ENCODE results near the gene RHOH. TPM values are rescaled to one million over a fixed set of nuclear protein-coding genes. Genes with fewer than 3 reads are reported as not detected.

Gene RHOH
- total RNA-seq, 1 donor from 2014 or later: 3.2 TPM

DNA sequence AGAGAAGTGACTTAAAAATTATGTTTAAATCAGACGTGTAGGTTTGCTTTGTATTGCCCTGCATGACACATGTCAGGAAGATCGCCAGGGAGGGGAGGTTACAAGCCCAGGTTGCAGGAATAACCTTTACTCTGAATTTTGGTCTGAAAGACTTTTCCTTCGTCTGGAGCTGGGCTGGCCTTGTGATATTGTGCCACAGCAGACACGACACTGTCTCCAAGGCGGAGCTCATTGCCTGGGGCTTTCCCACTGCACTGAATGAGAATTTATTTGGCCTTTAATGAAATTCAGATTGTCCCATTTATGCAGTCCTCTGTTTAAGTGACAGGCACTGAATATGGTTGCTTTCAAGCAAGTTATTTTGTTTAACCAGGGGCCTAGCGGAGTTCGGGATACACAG lies 45.1 kb downstream of the RHOH start:
- Mint-ChIP-seq H3K4me3 (no peak overlapping the region), H3K27ac (ENCODE audit: unreplicated experiment) (no peak overlapping the region), H3K4me1 (peaks cover 7% of the 10 kb centered on the region), H3K9me3 (no peaks in the 10 kb centered on the region), H3K36me3 (ENCODE audit: low read depth) (no peaks in the 10 kb centered on the region), H3K27me3 (ENCODE audit: low read depth) (no peaks in the 10 kb centered on the region)
- TF ChIP-seq, protein P1, sequence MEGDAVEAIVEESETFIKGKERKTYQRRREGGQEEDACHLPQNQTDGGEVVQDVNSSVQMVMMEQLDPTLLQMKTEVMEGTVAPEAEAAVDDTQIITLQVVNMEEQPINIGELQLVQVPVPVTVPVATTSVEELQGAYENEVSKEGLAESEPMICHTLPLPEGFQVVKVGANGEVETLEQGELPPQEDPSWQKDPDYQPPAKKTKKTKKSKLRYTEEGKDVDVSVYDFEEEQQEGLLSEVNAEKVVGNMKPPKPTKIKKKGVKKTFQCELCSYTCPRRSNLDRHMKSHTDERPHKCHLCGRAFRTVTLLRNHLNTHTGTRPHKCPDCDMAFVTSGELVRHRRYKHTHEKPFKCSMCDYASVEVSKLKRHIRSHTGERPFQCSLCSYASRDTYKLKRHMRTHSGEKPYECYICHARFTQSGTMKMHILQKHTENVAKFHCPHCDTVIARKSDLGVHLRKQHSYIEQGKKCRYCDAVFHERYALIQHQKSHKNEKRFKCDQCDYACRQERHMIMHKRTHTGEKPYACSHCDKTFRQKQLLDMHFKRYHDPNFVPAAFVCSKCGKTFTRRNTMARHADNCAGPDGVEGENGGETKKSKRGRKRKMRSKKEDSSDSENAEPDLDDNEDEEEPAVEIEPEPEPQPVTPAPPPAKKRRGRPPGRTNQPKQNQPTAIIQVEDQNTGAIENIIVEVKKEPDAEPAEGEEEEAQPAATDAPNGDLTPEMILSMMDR (conservative IDR thresholded peaks at IDR 0.05): no peak
- no peak for DNase-seq (ENCODE audit: low read depth, low spot score)

DNA sequence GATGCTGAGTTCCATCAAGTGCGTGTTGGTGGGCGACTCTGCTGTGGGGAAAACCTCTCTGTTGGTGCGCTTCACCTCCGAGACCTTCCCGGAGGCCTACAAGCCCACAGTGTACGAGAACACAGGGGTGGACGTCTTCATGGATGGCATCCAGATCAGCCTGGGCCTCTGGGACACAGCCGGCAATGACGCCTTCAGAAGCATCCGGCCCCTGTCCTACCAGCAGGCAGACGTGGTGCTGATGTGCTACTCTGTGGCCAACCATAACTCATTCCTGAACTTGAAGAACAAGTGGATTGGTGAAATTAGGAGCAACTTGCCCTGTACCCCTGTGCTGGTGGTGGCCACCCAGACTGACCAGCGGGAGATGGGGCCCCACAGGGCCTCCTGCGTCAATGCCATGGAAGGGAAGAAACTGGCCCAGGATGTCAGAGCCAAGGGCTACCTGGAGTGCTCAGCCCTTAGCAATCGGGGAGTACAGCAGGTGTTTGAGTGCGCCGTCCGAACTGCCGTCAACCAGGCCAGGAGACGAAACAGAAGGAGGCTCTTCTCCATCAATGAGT lies 46.6 kb downstream of the RHOH start:
- H3K27ac Mint-ChIP-seq (ENCODE audit: unreplicated experiment): no peak overlapping the region
- H3K4me3 Mint-ChIP-seq: no peak overlapping the region
- TF ChIP-seq, protein P1 (conservative IDR thresholded peaks at IDR 0.05): no peak
- no peak for DNase-seq (ENCODE audit: low read depth, low spot score)
- H3K4me1 Mint-ChIP-seq: peaks cover 7% of the 10 kb centered on the region
- no peaks in the 10 kb centered on the region for H3K9me3 Mint-ChIP-seq
- no peaks in the 10 kb centered on the region for H3K27me3 Mint-ChIP-seq (ENCODE audit: low read depth)
- no peaks in the 10 kb centered on the region for H3K36me3 Mint-ChIP-seq (ENCODE audit: low read depth)

DNA sequence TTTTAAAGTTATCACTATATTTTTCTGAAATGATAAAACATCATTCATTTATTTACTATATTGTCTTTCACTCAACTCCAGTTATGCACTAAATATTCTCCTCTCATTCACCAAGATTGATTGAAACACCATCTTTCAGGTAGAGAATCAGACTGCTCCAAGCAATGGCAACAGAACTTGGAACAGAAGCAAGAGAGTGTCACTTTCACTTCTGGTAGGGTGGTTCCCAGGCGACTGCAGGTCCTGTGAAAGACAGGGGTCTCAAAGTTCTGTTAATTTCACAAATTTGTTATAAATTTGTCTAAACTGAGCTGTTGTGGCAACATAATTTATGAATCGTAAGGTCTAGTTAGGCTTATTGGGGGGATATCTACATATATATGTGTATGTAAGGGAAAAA lies 47.8 kb downstream of the RHOH start:
- H3K4me1 Mint-ChIP-seq: peaks cover 7% of the 10 kb centered on the region
- H3K36me3 Mint-ChIP-seq (ENCODE audit: low read depth): no peaks in the 10 kb centered on the region
- no peaks in the 10 kb centered on the region for H3K9me3 Mint-ChIP-seq
- H3K27ac Mint-ChIP-seq (ENCODE audit: unreplicated experiment): no peak overlapping the region
- TF ChIP-seq, protein P1 (conservative IDR thresholded peaks at IDR 0.05): no peak
- no peak overlapping the region for H3K4me3 Mint-ChIP-seq
- no peak for DNase-seq (ENCODE audit: low read depth, low spot score)
- H3K27me3 Mint-ChIP-seq (ENCODE audit: low read depth): no peaks in the 10 kb centered on the region

DNA sequence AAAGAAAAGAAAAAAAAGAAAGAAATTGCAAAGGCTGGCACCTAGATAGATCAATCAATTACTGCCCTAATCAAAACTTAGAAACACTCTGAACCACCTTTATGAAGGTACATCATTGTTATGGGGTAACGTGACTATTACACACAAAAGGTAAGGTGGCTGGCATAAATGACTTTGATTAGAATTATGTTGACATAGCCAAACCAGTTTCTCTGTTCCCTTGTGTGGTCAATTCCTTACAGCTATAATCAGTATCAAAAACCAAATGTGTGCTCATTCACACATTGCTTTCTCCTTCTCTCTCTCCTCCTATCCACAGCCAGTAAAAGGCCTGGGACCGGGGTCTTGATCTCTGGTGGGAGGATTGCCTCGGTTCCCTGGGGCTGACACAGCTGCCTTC lies 48.7 kb downstream of the RHOH start:
- no peaks in the 10 kb centered on the region for H3K9me3 Mint-ChIP-seq
- TF ChIP-seq, protein P1 (conservative IDR thresholded peaks at IDR 0.05): no peak
- no peaks in the 10 kb centered on the region for H3K27me3 Mint-ChIP-seq (ENCODE audit: low read depth)
- no peak for DNase-seq (ENCODE audit: low read depth, low spot score)
- H3K4me3 Mint-ChIP-seq: no peak overlapping the region
- H3K4me1 Mint-ChIP-seq: peaks cover 7% of the 10 kb centered on the region
- H3K36me3 Mint-ChIP-seq (ENCODE audit: low read depth): no peaks in the 10 kb centered on the region
- no peak overlapping the region for H3K27ac Mint-ChIP-seq (ENCODE audit: unreplicated experiment)

DNA sequence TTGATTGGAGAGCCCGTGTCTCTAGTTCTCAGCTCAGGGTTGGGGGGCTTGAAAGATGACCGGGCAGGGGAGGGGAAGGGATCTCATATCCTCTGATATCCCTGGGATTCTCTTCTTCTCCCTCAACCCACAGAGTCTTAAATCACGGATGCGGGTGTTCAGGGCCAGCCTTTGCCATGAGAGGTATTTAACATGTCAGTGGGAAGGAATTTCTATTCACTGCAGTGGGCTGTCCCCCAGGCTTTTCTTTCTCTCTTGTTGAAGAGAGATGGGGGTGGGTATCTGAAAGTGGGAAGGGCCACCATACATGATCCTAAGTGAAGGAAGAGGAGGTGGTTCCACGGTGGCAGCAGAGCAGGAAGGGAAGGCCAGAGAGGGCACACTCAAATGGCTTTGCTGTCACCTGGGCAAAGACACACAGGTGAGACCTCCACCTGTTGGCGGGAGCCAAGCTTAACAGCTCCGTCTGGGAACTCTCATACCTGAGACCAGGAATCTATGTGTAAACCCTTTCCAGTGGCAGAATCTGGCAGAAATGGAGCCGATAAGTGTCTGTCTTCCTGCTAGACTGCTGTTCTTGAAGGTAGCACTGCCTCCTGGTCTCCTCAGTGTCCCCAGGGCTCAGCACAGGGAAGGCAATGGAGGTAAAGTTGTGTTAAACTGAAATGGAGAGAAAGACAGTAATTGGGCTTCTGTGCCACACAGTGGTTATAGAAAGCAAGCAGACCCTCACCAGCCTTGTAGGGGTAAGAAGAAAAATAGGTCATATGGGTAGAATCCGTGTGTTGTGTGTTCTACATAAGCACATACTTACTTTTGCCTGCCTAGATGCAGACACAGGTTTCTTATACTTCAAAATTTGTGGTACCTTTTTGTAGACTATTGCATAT lies 49.4 kb downstream of the RHOH start:
- H3K4me1 Mint-ChIP-seq: peaks cover 7% of the 10 kb centered on the region
- H3K36me3 Mint-ChIP-seq (ENCODE audit: low read depth): no peaks in the 10 kb centered on the region
- no peaks in the 10 kb centered on the region for H3K9me3 Mint-ChIP-seq
- H3K4me3 Mint-ChIP-seq: no peak overlapping the region
- DNase-seq (ENCODE audit: low read depth, low spot score): no peak
- H3K27me3 Mint-ChIP-seq (ENCODE audit: low read depth): no peaks in the 10 kb centered on the region
- TF ChIP-seq, protein P1 (conservative IDR thresholded peaks at IDR 0.05): no peak
- H3K27ac Mint-ChIP-seq (ENCODE audit: unreplicated experiment): no peak overlapping the region
